SK-N-SH (cell line): ENCODE data around the gene TFIP11.

Source experiments
- GATA2 ChIP-seq: sonication (generic); formaldehyde crosslinking; IDR thresholded peaks from 2 replicates; pipeline ENCODE4 v1.5.0; 2020; ENCODE audit warnings: mild to moderate bottlenecking, missing genetic modification reagents
- SIN3A ChIP-seq: IDR thresholded peaks from 2 replicates; pipeline ENCODE4 v1.6.1; 2012; ENCODE audit warnings: low read depth, mild to moderate bottlenecking, low read length, moderate library complexity, borderline replicate concordance
- SMC3 ChIP-seq: IDR thresholded peaks from 2 replicates; pipeline ENCODE4 v1.6.1; 2012; ENCODE audit warnings: low read depth, low read length, improper control_type of control experiment
- TAF1 ChIP-seq: IDR thresholded peaks from 2 replicates; pipeline ENCODE4 v1.6.1; 2012; ENCODE audit warnings: low read depth, mild to moderate bottlenecking, low read length, moderate library complexity, borderline replicate concordance
- TF ChIP-seq, protein P1 (sequence below): fragments of 200-600 bp; sonication (generic); IDR thresholded peaks from 2 replicates; pipeline ENCODE4 v1.6.1; 2017; ENCODE audit warnings: antibody characterized with exemption, mild to moderate bottlenecking, moderate library complexity
- TF ChIP-seq, protein P2 (sequence below): IDR thresholded peaks from 2 replicates; pipeline ENCODE4 v1.4.0; 2012; ENCODE audit warnings: low read depth, borderline replicate concordance
- TF ChIP-seq, protein P3 (sequence below): IDR thresholded peaks from 2 replicates; pipeline ENCODE4 v1.4.0; 2012; ENCODE audit warnings: low read depth

DNA sequence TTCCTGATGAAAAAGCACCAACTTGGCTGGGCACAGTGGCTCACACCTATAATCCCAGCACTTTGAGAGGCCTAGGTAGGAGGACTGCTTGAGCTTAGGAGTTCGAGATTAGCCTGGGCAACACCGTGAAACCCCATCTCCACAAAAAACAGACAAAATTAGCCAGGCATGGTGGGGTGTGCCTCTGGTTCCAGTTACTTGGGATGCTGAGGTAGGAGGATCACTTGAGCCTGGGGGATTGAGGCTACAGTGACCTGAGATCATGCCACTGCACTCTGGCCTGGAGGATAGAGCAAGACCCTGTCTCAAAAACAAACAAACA, 31.7 kb downstream of the TFIP11 start:
- TF ChIP-seq, protein P1, sequence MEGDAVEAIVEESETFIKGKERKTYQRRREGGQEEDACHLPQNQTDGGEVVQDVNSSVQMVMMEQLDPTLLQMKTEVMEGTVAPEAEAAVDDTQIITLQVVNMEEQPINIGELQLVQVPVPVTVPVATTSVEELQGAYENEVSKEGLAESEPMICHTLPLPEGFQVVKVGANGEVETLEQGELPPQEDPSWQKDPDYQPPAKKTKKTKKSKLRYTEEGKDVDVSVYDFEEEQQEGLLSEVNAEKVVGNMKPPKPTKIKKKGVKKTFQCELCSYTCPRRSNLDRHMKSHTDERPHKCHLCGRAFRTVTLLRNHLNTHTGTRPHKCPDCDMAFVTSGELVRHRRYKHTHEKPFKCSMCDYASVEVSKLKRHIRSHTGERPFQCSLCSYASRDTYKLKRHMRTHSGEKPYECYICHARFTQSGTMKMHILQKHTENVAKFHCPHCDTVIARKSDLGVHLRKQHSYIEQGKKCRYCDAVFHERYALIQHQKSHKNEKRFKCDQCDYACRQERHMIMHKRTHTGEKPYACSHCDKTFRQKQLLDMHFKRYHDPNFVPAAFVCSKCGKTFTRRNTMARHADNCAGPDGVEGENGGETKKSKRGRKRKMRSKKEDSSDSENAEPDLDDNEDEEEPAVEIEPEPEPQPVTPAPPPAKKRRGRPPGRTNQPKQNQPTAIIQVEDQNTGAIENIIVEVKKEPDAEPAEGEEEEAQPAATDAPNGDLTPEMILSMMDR: no peak
- TF ChIP-seq TAF1 (no peak), SIN3A (no peak), SMC3 (no peak), GATA2 (CRISPR knock-in tag) (no peak)
- TF ChIP-seq, protein P2, sequence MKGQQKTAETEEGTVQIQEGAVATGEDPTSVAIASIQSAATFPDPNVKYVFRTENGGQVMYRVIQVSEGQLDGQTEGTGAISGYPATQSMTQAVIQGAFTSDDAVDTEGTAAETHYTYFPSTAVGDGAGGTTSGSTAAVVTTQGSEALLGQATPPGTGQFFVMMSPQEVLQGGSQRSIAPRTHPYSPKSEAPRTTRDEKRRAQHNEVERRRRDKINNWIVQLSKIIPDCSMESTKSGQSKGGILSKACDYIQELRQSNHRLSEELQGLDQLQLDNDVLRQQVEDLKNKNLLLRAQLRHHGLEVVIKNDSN: no peak
- TF ChIP-seq, protein P3, sequence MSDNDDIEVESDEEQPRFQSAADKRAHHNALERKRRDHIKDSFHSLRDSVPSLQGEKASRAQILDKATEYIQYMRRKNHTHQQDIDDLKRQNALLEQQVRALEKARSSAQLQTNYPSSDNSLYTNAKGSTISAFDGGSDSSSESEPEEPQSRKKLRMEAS: no peak
